Activated naive CD8-positive, alpha-beta T cell treated with anti-CD3 and anti-CD28 coated beads for 36 hours (primary cell): Measurements from ENCODE around the gene PNMA6E. TPM values are rescaled to one million over a fixed set of nuclear protein-coding genes. Genes with fewer than 3 reads are reported as not detected.

ENCODE experiments used
- DNase-seq: peaks from one replicate; pipeline ENCODE4 v3.0.0; 2021
- H3K27ac Mint-ChIP-seq: one replicate; pipeline ENCODE4 v1.8.0; 2022; ENCODE audit warnings: mild to moderate bottlenecking, moderate library complexity, mixed read lengths
- H3K27me3 Mint-ChIP-seq: one replicate; pipeline ENCODE4 v1.8.0; 2022; ENCODE audit warnings: mild to moderate bottlenecking, mixed read lengths
- H3K36me3 Mint-ChIP-seq: one replicate; pipeline ENCODE4 v1.8.0; 2021; ENCODE audit warnings: mild to moderate bottlenecking, mixed read lengths
- H3K4me1 Mint-ChIP-seq: one replicate; pipeline ENCODE4 v1.8.0; 2021; ENCODE audit warnings: mixed read lengths
- H3K4me3 Mint-ChIP-seq: one replicate; pipeline ENCODE4 v1.8.0; 2022; ENCODE audit warnings: mild to moderate bottlenecking, moderate library complexity, mixed read lengths
- H3K9me3 Mint-ChIP-seq: one replicate; pipeline ENCODE4 v1.8.0; 2022; ENCODE audit warnings: mixed read lengths
- total RNA-seq, 2 experiments: library from RNA; stranded (reverse); gene quantifications; one replicate each; pipeline ENCODE4 v1.2.3, GENCODE V29; 2021

The PNMA6E gene
- total RNA-seq, 2 experiments from 2014 or later, result not detected

GRCh38 chrX:153442463-153442862, 41.3 kb upstream of the PNMA6E start:
- H3K4me3 Mint-ChIP-seq, result no peak overlapping the region
- DNase-seq, result no peak
- H3K4me1 Mint-ChIP-seq, result no peaks in the 10 kb centered on the region
- H3K36me3 Mint-ChIP-seq, result no peaks in the 10 kb centered on the region
- no peak overlapping the region for H3K27ac Mint-ChIP-seq
- no peaks in the 10 kb centered on the region for H3K27me3 Mint-ChIP-seq
- H3K9me3 Mint-ChIP-seq, result no peaks in the 10 kb centered on the region

DNA sequence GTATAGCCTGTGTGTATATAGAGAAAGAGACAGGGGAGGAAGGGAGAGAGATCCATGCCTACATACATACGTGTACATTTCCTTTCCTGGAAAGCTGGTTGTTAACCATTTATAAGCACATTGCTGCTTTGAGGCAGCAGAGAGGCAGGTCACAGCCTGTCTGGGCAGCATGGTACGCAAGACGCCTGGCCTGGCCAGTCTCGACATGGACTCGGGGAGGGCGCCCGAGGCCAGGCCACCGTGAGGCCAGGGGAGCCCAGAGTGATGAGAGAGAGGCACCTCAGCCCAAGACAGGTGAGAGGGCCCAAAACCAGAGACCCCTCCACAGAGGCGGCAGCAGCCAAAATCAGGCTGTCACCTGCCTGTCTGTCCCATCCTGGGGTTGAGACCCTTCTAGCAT, 40.8 kb upstream of the PNMA6E start:
- Mint-ChIP-seq H3K27me3 (no peaks in the 10 kb centered on the region), H3K4me3 (no peak overlapping the region), H3K27ac (no peak overlapping the region), H3K9me3 (no peaks in the 10 kb centered on the region), H3K4me1 (no peaks in the 10 kb centered on the region), H3K36me3 (no peaks in the 10 kb centered on the region)
- DNase-seq, result no peak

- no peaks in the 10 kb centered on the region for H3K4me1 Mint-ChIP-seq
- no peak overlapping the region for H3K27ac Mint-ChIP-seq
- H3K9me3 Mint-ChIP-seq, result no peaks in the 10 kb centered on the region
- H3K4me3 Mint-ChIP-seq, result no peak overlapping the region
- DNase-seq, result no peak
- H3K27me3 Mint-ChIP-seq, result no peaks in the 10 kb centered on the region
- no peaks in the 10 kb centered on the region for H3K36me3 Mint-ChIP-seq
These were observed 40.1 kb upstream of the PNMA6E start for GRCh38 chrX:153441296-153441695.

GRCh38 chrX:153440556-153441135, 39.5 kb upstream of the PNMA6E start:
- H3K27ac Mint-ChIP-seq, result no peak overlapping the region
- H3K36me3 Mint-ChIP-seq, result no peaks in the 10 kb centered on the region
- H3K9me3 Mint-ChIP-seq, result no peaks in the 10 kb centered on the region
- no peak overlapping the region for H3K4me3 Mint-ChIP-seq
- H3K4me1 Mint-ChIP-seq, result no peaks in the 10 kb centered on the region
- no peaks in the 10 kb centered on the region for H3K27me3 Mint-ChIP-seq
- DNase-seq, result no peak

DNA sequence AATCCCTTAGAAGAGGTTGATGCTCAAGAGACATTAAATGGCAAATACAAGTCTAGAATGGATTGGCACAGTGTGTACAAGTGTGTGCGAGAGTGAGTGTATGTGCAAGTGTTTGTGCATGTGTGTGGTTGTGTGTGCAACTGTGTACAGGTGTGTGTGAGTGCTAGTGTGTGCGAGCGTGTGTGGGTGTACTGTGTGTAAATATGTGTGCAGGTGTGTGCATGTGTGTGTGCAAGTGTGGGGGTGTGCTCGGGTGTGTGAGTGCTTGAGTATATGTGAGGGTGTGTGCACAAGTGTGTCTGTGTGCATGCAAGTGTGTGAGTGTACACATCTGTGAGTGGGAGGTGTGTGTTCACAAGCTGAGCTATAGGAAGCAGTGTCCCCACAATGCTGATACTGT, 38.8 kb upstream of the PNMA6E start:
- no peaks in the 10 kb centered on the region for H3K4me1 Mint-ChIP-seq
- H3K27me3 Mint-ChIP-seq, result no peaks in the 10 kb centered on the region
- H3K4me3 Mint-ChIP-seq, result no peak overlapping the region
- H3K36me3 Mint-ChIP-seq, result no peaks in the 10 kb centered on the region
- DNase-seq, result no peak
- no peak overlapping the region for H3K27ac Mint-ChIP-seq
- no peaks in the 10 kb centered on the region for H3K9me3 Mint-ChIP-seq

DNA sequence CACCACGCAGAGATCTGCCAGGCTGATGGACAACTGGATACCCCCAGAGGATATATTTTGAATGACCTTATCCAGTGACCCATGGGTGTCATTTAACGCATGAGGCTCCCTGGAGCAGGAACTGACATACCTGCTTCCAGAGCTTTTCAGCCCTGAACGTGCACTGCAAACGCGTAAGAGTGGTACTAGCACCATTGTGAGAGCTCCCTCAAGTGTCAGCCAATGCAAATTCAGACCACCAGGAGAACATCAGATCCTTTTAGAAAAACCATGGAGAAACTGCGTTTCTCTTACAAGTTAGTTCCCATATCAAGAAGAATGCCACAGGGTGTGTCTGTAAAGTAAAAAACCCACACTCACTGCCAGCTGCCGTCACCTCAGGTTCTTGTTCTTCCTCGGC, 37.4 kb upstream of the PNMA6E start:
- H3K36me3 Mint-ChIP-seq, result no peaks in the 10 kb centered on the region
- H3K27ac Mint-ChIP-seq, result no peak overlapping the region
- H3K4me1 Mint-ChIP-seq, result no peaks in the 10 kb centered on the region
- no peaks in the 10 kb centered on the region for H3K27me3 Mint-ChIP-seq
- no peak overlapping the region for H3K4me3 Mint-ChIP-seq
- H3K9me3 Mint-ChIP-seq, result no peaks in the 10 kb centered on the region
- no peak for DNase-seq

DNA sequence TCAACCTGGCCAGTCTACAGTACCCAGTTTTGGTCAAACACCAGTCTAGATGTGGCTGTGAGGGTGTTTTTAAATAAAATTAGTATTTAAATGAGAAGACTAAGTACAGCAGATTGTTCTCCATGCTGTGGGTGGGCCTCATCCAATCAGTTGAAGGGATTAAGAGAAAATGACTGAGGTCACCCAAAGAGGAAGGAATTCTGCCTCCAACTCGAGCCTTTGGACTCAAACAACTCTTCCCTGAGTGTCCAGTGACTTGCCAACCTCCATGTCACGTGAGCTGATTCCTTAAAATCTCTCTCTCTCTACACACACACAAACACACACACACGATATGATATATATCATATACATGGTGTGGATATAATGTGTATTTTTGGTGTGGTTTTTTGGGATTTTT, 34.7 kb upstream of the PNMA6E start:
- Mint-ChIP-seq H3K4me1 (no peaks in the 10 kb centered on the region), H3K9me3 (no peaks in the 10 kb centered on the region), H3K36me3 (no peaks in the 10 kb centered on the region), H3K4me3 (no peak overlapping the region), H3K27me3 (no peaks in the 10 kb centered on the region), H3K27ac (no peak overlapping the region)
- DNase-seq, result no peak

GRCh38 chrX:153434801-153435200, 33.7 kb upstream of the PNMA6E start:
- Mint-ChIP-seq H3K36me3 (no peaks in the 10 kb centered on the region), H3K4me3 (no peak overlapping the region), H3K27me3 (no peaks in the 10 kb centered on the region), H3K4me1 (no peaks in the 10 kb centered on the region), H3K9me3 (no peaks in the 10 kb centered on the region), H3K27ac (no peak overlapping the region)
- no peak for DNase-seq

- H3K27me3 Mint-ChIP-seq, result no peaks in the 10 kb centered on the region
- H3K4me1 Mint-ChIP-seq, result no peaks in the 10 kb centered on the region
- no peaks in the 10 kb centered on the region for H3K36me3 Mint-ChIP-seq
- H3K27ac Mint-ChIP-seq, result no peak overlapping the region
- H3K9me3 Mint-ChIP-seq, result no peaks in the 10 kb centered on the region
- DNase-seq, result no peak
- no peak overlapping the region for H3K4me3 Mint-ChIP-seq
These were observed 32.7 kb upstream of the PNMA6E start for GRCh38 chrX:153433781-153434285.

GRCh38 chrX:153433161-153433680, 32.1 kb upstream of the PNMA6E start:
- Mint-ChIP-seq H3K27me3 (no peaks in the 10 kb centered on the region), H3K27ac (no peak overlapping the region), H3K4me1 (no peaks in the 10 kb centered on the region), H3K9me3 (no peaks in the 10 kb centered on the region), H3K36me3 (no peaks in the 10 kb centered on the region), H3K4me3 (no peak overlapping the region)
- DNase-seq, result no peak

DNA sequence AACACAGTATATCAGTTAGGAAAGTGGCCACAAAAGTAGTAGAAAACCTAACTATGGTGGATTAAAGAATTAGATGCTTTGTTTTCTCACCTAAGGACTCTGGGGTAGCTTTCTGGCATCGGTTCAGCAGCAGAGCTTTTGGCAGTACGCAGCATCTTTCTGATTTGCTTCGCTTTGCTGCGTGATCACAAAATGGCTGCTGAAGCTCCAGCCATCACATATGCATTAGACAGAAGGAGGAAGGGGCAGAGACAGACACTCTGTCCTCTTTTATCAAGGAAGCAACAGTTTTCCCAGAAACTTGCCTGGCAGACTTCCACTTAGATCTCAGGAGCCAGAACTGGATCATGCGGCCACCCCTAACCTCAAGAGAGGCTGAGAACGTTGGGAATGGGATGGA, 29.6 kb upstream of the PNMA6E start:
- no peaks in the 10 kb centered on the region for H3K9me3 Mint-ChIP-seq
- no peaks in the 10 kb centered on the region for H3K4me1 Mint-ChIP-seq
- no peak for DNase-seq
- no peaks in the 10 kb centered on the region for H3K36me3 Mint-ChIP-seq
- H3K27me3 Mint-ChIP-seq, result no peaks in the 10 kb centered on the region
- H3K27ac Mint-ChIP-seq, result no peak overlapping the region
- H3K4me3 Mint-ChIP-seq, result no peak overlapping the region

DNA sequence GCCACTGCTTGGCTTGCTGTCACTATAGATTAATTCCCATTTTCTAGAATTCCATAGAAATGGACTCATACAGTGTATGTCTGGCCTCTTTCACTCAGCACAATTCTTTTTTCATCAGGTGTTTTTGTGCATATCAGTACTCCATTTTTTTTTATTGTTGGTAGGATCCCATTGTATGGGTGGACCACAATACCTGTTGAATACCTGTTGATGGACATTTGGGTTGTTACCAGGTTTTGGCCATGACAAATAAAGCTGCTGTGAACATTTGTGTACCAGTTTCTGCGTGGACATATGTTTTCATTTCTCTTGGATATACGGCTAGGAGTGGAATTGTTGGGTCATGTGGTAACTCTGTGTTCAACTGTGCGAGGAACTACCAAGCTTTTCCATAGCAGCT, 25.1 kb upstream of the PNMA6E start:
- H3K9me3 Mint-ChIP-seq, result no peaks in the 10 kb centered on the region
- H3K4me1 Mint-ChIP-seq, result no peaks in the 10 kb centered on the region
- no peaks in the 10 kb centered on the region for H3K36me3 Mint-ChIP-seq
- no peak overlapping the region for H3K27ac Mint-ChIP-seq
- no peak for DNase-seq
- H3K27me3 Mint-ChIP-seq, result no peaks in the 10 kb centered on the region
- H3K4me3 Mint-ChIP-seq, result no peak overlapping the region

- Mint-ChIP-seq H3K9me3 (no peaks in the 10 kb centered on the region), H3K27me3 (no peaks in the 10 kb centered on the region), H3K4me1 (no peaks in the 10 kb centered on the region), H3K36me3 (no peaks in the 10 kb centered on the region), H3K27ac (no peak overlapping the region), H3K4me3 (no peak overlapping the region)
- DNase-seq, result no peak
These were observed 22.5 kb upstream of the PNMA6E start for GRCh38 chrX:153423652-153424051.

DNA sequence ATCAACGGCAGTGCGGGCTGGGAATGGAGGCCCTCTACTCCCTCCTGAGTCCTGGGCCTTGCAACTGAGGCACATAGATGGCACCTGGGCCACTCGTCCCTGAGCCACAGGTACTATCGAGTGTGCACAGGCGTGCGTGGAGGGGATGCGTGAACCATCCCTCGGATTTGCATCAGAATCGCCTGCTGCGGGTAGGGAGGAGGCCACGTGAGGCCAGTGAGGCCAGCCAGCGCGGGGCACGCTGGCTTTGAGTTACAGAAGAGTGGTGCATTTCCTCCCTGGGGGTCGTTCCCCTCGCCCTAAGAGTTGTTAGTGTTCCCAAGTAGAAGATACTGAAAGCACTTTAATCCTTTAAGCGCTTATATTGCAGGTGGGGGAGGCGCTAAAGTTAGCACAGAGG, 20.7 kb upstream of the PNMA6E start:
- H3K4me1 Mint-ChIP-seq, result no peaks in the 10 kb centered on the region
- no peak for DNase-seq
- no peaks in the 10 kb centered on the region for H3K27me3 Mint-ChIP-seq
- H3K36me3 Mint-ChIP-seq, result no peaks in the 10 kb centered on the region
- no peak overlapping the region for H3K27ac Mint-ChIP-seq
- no peaks in the 10 kb centered on the region for H3K9me3 Mint-ChIP-seq
- no peak overlapping the region for H3K4me3 Mint-ChIP-seq

- DNase-seq, result no peak
- Mint-ChIP-seq H3K27me3 (no peaks in the 10 kb centered on the region), H3K4me1 (no peaks in the 10 kb centered on the region), H3K4me3 (no peak overlapping the region), H3K9me3 (no peaks in the 10 kb centered on the region), H3K27ac (no peak overlapping the region), H3K36me3 (no peaks in the 10 kb centered on the region)
These were observed 19.9 kb upstream of the PNMA6E start for GRCh38 chrX:153420851-153421599.

DNA sequence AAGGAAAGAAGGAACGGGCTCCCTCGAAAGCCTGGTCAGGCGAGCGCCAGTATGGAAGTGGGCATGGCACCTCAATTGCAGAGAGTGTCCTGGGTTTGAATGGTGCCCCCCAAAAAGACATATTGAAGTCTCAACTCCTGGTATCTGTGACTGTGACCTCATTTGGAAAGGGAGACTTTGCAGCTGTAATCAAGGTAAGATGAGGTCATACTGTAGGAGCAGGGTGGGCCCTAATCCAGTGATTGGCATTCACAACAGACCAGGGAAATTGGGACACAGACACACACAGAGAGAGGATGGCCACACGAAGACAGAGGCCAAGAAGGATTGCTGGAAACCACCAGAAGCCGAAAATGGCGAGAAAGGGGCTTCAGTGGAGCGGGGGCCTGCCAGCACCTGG, 16.5 kb upstream of the PNMA6E start:
- no peaks in the 10 kb centered on the region for H3K9me3 Mint-ChIP-seq
- H3K4me1 Mint-ChIP-seq, result no peaks in the 10 kb centered on the region
- DNase-seq, result no peak
- no peak overlapping the region for H3K4me3 Mint-ChIP-seq
- no peaks in the 10 kb centered on the region for H3K27me3 Mint-ChIP-seq
- H3K36me3 Mint-ChIP-seq, result no peaks in the 10 kb centered on the region
- no peak overlapping the region for H3K27ac Mint-ChIP-seq
